GM18502 (cell line): ENCODE data around the gene POLE2.
"Not testable (repeated sequence)": the region's sequence is repeated elsewhere in the genome, so short reads cannot be mapped to it uniquely, and the experiment has no call there.

Experiments
- ATAC-seq: cut with Tn5 transposase; IDR thresholded peaks from one replicate; pipeline ENCODE4 v1.9.1; 2021; ENCODE audit warnings: mild to moderate bottlenecking; ENCODE audit not compliant: unreplicated experiment, poor library complexity

POLE2 gene

DNA sequence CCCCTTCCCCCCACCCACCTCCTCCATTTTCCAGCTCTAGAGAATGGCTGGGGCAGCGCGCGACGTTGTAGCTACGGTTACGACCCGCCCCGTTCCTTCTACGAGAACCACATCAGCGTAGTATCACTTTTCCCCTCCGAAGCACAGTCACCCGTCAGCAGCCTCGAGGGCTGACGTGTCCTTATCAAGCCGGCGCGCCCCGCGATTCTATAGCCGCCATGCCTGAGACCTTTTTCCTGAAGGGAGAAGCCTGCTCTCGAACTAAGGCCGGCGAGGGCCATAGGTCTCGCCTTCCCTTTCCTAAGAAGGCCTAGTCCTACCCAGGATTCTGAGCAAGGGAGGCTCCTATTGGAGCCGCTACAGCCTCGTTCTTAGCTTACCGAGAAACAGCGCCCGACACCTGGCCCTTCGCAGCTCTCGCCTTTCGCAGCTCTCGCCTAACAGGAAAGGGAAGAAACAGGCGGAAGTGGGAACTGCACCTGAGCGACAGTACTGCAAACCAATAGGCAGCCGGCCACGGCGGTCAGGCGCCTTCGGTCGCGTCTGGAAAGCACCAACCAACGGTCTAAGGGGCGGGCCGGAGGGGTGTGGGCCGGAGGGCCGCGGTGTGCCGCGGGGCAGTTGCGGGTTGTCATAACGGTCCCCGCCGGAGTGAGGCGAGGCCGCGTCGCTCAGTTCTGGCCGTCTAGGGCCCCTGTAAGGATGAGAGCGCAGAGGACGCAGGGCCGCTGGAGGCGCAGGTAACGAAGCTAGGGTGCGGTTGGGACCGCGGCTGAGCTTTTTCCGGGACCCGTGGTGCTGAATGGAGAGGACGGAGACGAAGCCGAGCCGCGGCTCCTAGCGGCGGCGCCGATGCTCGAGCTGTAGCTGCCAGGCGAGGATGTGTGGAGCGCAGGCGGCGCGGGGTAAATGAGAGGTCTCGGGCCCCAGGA, 67.6 kb downstream of the POLE2 start, which contains the start of the genes MGAT2 and RPL36AL:
TSS of gene MGAT2 (plus strand) at position 618 of the 932 bp plus-strand sequence. CDS start 470 bp downstream, outside the sequence.
TSS of gene RPL36AL (minus strand) at position 445 of the 932 bp plus-strand sequence. CDS start 1,522 bp downstream, outside the sequence.
- ATAC-seq, result peak; percentile 93

- no peak for ATAC-seq
These were observed 68.3 kb downstream of the POLE2 start for GRCh38 chr14:49619730-49620129.

DNA sequence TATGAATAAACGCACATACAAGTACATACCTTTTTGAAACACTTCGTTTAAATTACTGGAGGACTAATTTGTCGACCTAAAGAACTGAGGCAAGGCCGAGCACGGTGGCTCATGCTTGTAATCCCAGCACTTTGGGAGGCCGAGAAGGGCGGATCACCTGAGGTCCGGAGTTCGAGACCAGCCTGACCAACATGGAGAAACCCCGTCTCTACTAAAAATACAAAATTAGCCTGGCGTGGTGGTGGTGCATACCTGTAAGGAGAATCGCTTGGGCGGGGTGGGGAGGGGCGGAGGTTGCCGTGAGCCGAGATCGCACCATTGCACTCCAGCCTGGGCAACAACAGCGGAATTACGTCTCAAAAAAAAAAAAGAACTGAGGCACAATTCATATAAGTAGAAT, 68.7 kb downstream of the POLE2 start:
- ATAC-seq, result not testable (repeated sequence)

GRCh38 chr14:49617852-49618519, 70.0 kb downstream of the POLE2 start:
- no peak for ATAC-seq

- ATAC-seq, result no peak
These were observed 72.2 kb downstream of the POLE2 start for GRCh38 chr14:49615776-49616175.

GRCh38 chr14:49614196-49614595, 73.8 kb downstream of the POLE2 start:
- no peak for ATAC-seq

DNA sequence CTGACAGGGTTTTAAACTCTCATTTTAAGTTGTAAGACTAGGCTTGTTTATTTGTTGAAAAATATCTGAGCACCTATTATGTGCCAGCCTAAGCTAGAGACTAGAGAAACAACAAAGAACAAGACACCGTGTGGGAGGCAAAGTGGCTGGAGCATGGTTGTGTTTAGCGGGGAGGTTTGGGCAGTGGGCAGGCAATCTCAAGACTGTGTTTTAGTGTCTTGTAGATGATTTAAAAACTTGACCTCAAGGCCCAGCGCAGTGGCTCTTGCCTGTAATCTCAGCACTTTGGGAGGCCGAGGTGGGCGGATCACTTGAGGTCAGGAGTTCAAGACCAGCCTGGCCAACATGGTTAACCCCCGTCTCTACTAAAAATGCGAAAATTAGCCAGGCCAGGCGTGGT, 75.3 kb downstream of the POLE2 start:
- ATAC-seq, result no peak

- ATAC-seq, result no peak
These were observed 75.8 kb downstream of the POLE2 start for GRCh38 chr14:49612251-49612650.

GRCh38 chr14:49607583-49607982, 80.4 kb downstream of the POLE2 start:
- no peak for ATAC-seq

- peak; percentile 55 for ATAC-seq
These were observed 89.3 kb downstream of the POLE2 start, which contains the start of gene LRR1 for GRCh38 chr14:49598485-49599300. LRR1 (plus strand) TSS chr14:49598940; CDS start chr14:49599021, 81 bp downstream.

GRCh38 chr14:49598189-49598484, 89.9 kb downstream of the POLE2 start:
- ATAC-seq, result no peak

DNA sequence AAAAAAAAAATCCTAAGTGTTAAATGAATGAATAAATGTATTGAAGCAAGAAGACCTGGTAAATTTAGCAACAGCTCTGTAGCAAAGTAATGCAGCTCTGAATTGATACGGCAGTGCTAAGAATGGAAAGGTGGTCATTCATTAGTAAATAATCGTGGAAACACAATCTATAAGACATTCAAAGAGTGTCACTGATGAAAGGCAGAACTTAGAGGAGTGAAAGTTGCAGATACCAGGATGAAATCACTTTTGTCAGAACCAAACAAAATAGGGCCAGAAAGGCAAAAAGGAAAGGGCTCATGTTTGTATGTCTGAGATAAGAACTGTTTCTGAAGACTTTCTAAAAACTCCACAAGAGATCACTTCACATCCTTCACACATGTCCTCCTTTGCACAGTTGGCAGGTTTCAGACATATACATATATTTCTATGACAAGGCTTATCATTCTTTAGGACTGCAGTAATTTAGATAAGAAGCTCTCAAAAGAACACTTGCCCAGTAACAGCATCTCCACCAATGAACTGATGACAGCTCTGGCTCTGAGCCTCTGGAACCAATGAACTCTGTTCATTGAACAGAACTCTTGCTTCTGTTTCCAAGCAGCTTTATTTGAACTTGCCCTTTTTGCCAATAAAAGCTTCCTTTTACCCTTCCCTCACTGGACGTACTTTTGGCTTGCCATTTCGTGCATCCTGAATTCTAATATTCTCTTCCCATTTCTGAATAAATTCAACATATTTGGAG, 93.5 kb downstream of the POLE2 start:
- no peak for ATAC-seq
